Mesendoderm (in vitro differentiated cells): ENCODE results near the gene MT4.

Experiments used
- DNase-seq: peaks from one replicate; pipeline ENCODE4 v3.0.0; 2013
- H2AK5ac ChIP-seq: 2 replicates; pipeline ENCODE4 v1.6.1; 2013; ENCODE audit warnings: low read length, inconsistent platforms
- H2BK120ac ChIP-seq: 2 replicates; pipeline ENCODE4 v1.6.1; 2013; ENCODE audit warnings: low read depth, mild to moderate bottlenecking, low read length, moderate library complexity, mixed read lengths
- H2BK15ac ChIP-seq: replicated peaks from 2 replicates; pipeline ENCODE4 v1.6.1; 2013; ENCODE audit warnings: low read depth, mild to moderate bottlenecking, moderate library complexity
- H2BK5ac ChIP-seq: 2 replicates; pipeline ENCODE4 v1.6.1; 2013; ENCODE audit warnings: low read length, inconsistent platforms
- H3K18ac ChIP-seq: 2 replicates; pipeline ENCODE4 v1.6.1; 2013; ENCODE audit warnings: mild to moderate bottlenecking, low read length, mixed read lengths
- H3K23ac ChIP-seq: one replicate; pipeline ENCODE4 v1.6.1; 2013; ENCODE audit warnings: low read length
- H3K27ac ChIP-seq: 2 replicates; pipeline ENCODE4 v1.5.1; 2013; ENCODE audit warnings: low read depth, mild to moderate bottlenecking, inconsistent platforms, low read length, moderate library complexity
- H3K27me3 ChIP-seq: 2 replicates; pipeline ENCODE4 v1.6.1; 2013; ENCODE audit warnings: low read length, control low read depth, mild to moderate bottlenecking, inconsistent platforms; ENCODE audit not compliant: insufficient read depth, poor library complexity
- H3K36me3 ChIP-seq: 2 replicates; pipeline ENCODE4 v1.6.1; 2013; ENCODE audit warnings: low read length, inconsistent platforms; ENCODE audit not compliant: control insufficient read depth, insufficient read depth
- H3K4ac ChIP-seq: one replicate; pipeline ENCODE4 v1.6.1; 2013; ENCODE audit warnings: low read depth, mild to moderate bottlenecking, low read length, moderate library complexity
- H3K4me1 ChIP-seq: 2 replicates; pipeline ENCODE4 v1.6.1; 2013; ENCODE audit warnings: low read depth, low read length, inconsistent platforms; ENCODE audit not compliant: control insufficient read depth
- H3K4me2 ChIP-seq: 2 replicates; pipeline ENCODE4 v1.6.1; 2013; ENCODE audit warnings: low read length
- H3K4me3 ChIP-seq: 2 replicates; pipeline ENCODE4 v1.5.1; 2013; ENCODE audit warnings: mild to moderate bottlenecking, low read length
- H3K56ac ChIP-seq: one replicate; pipeline ENCODE4 v1.6.1; 2013; ENCODE audit warnings: low read length
- H3K79me1 ChIP-seq: 2 replicates; pipeline ENCODE4 v1.6.1; 2013; ENCODE audit warnings: low read length, inconsistent platforms
- H3K79me2 ChIP-seq: 2 replicates; pipeline ENCODE4 v1.6.1; 2013; ENCODE audit warnings: mild to moderate bottlenecking, low read length; ENCODE audit not compliant: control insufficient read depth, insufficient read depth
- H3K9ac ChIP-seq: 2 replicates; pipeline ENCODE4 v1.6.1; 2013; ENCODE audit warnings: low read length, inconsistent platforms
- H4K5ac ChIP-seq: one replicate; pipeline ENCODE4 v1.6.1; 2013; ENCODE audit warnings: low read length
- H4K8ac ChIP-seq: one replicate; pipeline ENCODE4 v1.6.1; 2013; ENCODE audit warnings: low read depth, mild to moderate bottlenecking, control low read depth, low read length, moderate library complexity
- WGBS: extraction: QIAGEN DNeasy Blood & Tissue Kit; methylation state at CpG from one replicate; pipeline ENCODE4 v1.1.7; 2013; ENCODE audit warnings: low lambda C conversion rate, missing lambda C conversion rate; ENCODE audit not compliant: insufficient coverage; ENCODE audit errors: extremely low coverage; 5-methylcytosine and 5-hydroxymethylcytosine counted together

The MT4 gene

DNA sequence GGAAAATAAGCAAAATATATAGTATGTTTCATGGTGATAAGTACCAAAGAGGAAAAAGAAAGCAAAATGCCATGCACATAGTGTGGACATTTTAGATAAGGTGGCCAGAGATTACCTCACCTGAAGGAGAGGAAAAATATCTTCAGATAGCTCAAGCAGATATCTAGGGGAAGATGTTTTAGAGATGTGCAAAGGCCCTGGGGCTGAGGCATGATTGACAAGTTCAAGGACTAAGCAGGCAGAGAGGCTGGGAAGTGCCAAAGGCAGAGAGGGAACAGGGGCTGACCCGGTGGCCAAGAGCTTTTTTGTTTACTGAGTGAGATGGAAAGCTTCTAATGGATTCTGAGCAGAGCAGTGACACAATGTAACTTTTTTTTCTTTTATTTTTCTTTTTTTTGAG lies 4.4 kb upstream of the MT4 start:
- Histone ChIP-seq H3K23ac (no peak overlapping the region), H3K79me2 (no peaks in the 10 kb centered on the region), H3K79me1 (no peaks in the 10 kb centered on the region), H3K4me2 (no peak overlapping the region), H3K27me3 (no peaks in the 10 kb centered on the region), H3K18ac (no peak overlapping the region), H2AK5ac (no peak overlapping the region), H2BK120ac (no peak overlapping the region), H4K5ac (no peak overlapping the region), H3K27ac (no peak overlapping the region), H3K4ac (no peak overlapping the region), H3K4me3 (no peak overlapping the region), H3K9ac (no peak overlapping the region), H3K4me1 (no peaks in the 10 kb centered on the region), H2BK5ac (no peak overlapping the region), H2BK15ac (no peak overlapping the region), H3K36me3 (no peaks in the 10 kb centered on the region), H3K56ac (no peak overlapping the region), H4K8ac (no peak overlapping the region)
- no CpG with 5 or more reads among the region's 1 CpG for WGBS
- no peak for DNase-seq

- no peak overlapping the region for H3K27ac ChIP-seq
- H4K5ac ChIP-seq, result no peak overlapping the region
- no peak overlapping the region for H3K23ac ChIP-seq
- no peak overlapping the region for H3K4ac ChIP-seq
- H3K36me3 ChIP-seq, result no peaks in the 10 kb centered on the region
- H3K4me3 ChIP-seq, result no peak overlapping the region
- no peaks in the 10 kb centered on the region for H3K4me1 ChIP-seq
- H3K27me3 ChIP-seq, result no peaks in the 10 kb centered on the region
- no peak overlapping the region for H3K18ac ChIP-seq
- no peak overlapping the region for H2BK15ac ChIP-seq
- DNase-seq, result no peak
- H2AK5ac ChIP-seq, result no peak overlapping the region
- H2BK5ac ChIP-seq, result no peak overlapping the region
- H3K4me2 ChIP-seq, result no peak overlapping the region
- no CpG with 5 or more reads among the region's 1 CpG for WGBS
- H4K8ac ChIP-seq, result no peak overlapping the region
- no peaks in the 10 kb centered on the region for H3K79me1 ChIP-seq
- H2BK120ac ChIP-seq, result no peak overlapping the region
- H3K9ac ChIP-seq, result no peak overlapping the region
- no peak overlapping the region for H3K56ac ChIP-seq
- no peaks in the 10 kb centered on the region for H3K79me2 ChIP-seq
These were observed 3.7 kb upstream of the MT4 start for GRCh38 chr16:56561126-56561525.

DNA sequence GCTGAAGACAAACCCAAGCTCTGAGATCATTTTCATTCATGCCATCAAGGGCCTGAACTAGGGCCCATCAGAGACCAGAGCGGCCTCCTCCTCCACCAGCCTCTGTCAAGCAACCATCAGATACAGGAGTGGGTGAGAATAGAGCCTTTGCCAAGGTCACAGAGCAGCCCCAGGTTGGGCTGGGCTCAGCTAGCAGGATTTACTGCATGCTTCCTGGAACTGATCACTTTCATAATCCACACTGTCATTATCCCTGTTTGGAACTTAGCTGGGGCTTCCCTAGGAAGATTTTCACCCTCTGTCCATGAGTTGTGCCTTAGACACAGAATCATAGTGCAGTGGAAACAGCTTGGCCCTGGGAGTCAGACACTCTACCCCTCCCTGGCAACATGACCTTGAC lies 5.1 kb downstream of the MT4 start:
- H2BK120ac ChIP-seq, result no peak overlapping the region
- no peaks in the 10 kb centered on the region for H3K27me3 ChIP-seq
- H3K18ac ChIP-seq, result no peak overlapping the region
- no peak overlapping the region for H3K27ac ChIP-seq
- no peaks in the 10 kb centered on the region for H3K4me1 ChIP-seq
- H2BK15ac ChIP-seq, result no peak overlapping the region
- no CpG with 5 or more reads among the region's 1 CpG for WGBS
- no peak overlapping the region for H3K9ac ChIP-seq
- H3K4me3 ChIP-seq, result no peak overlapping the region
- H3K4ac ChIP-seq, result no peak overlapping the region
- DNase-seq, result no peak
- H4K8ac ChIP-seq, result no peak overlapping the region
- H3K23ac ChIP-seq, result no peak overlapping the region
- H3K36me3 ChIP-seq, result no peaks in the 10 kb centered on the region
- H2BK5ac ChIP-seq, result no peak overlapping the region
- no peak overlapping the region for H3K56ac ChIP-seq
- no peak overlapping the region for H2AK5ac ChIP-seq
- H3K79me1 ChIP-seq, result no peaks in the 10 kb centered on the region
- no peak overlapping the region for H3K4me2 ChIP-seq
- H4K5ac ChIP-seq, result no peak overlapping the region
- H3K79me2 ChIP-seq, result no peaks in the 10 kb centered on the region

GRCh38 chr16:56571525-56571924 lies 6.7 kb downstream of the MT4 start:
- Histone ChIP-seq H3K36me3 (no peaks in the 10 kb centered on the region), H4K8ac (no peak overlapping the region), H3K27me3 (no peaks in the 10 kb centered on the region), H3K9ac (no peak overlapping the region), H3K56ac (no peak overlapping the region), H3K23ac (no peak overlapping the region), H3K79me2 (no peaks in the 10 kb centered on the region), H3K4ac (no peak overlapping the region), H3K79me1 (no peaks in the 10 kb centered on the region), H3K27ac (no peak overlapping the region), H3K18ac (no peak overlapping the region), H4K5ac (no peak overlapping the region), H3K4me2 (no peak overlapping the region), H2BK120ac (no peak overlapping the region), H3K4me1 (no peaks in the 10 kb centered on the region), H3K4me3 (no peak overlapping the region), H2AK5ac (no peak overlapping the region), H2BK15ac (no peak overlapping the region), H2BK5ac (no peak overlapping the region)
- DNase-seq, result no peak
- no CpG with 5 or more reads among the region's 11 CpGs for WGBS

GRCh38 chr16:56574625-56575024 lies 9.8 kb downstream of the MT4 start:
- no peak overlapping the region for H3K9ac ChIP-seq
- no CpG with 5 or more reads among the region's 1 CpG for WGBS
- no peak overlapping the region for H3K56ac ChIP-seq
- H3K18ac ChIP-seq, result no peak overlapping the region
- H2BK120ac ChIP-seq, result no peak overlapping the region
- H2AK5ac ChIP-seq, result no peak overlapping the region
- no peak overlapping the region for H3K23ac ChIP-seq
- H2BK15ac ChIP-seq, result no peak overlapping the region
- no peaks in the 10 kb centered on the region for H3K79me2 ChIP-seq
- H2BK5ac ChIP-seq, result no peak overlapping the region
- no peaks in the 10 kb centered on the region for H3K4me1 ChIP-seq
- no peak overlapping the region for H3K4me3 ChIP-seq
- H3K27me3 ChIP-seq, result no peaks in the 10 kb centered on the region
- no peak for DNase-seq
- H4K8ac ChIP-seq, result no peak overlapping the region
- no peaks in the 10 kb centered on the region for H3K36me3 ChIP-seq
- H3K79me1 ChIP-seq, result no peaks in the 10 kb centered on the region
- H3K4me2 ChIP-seq, result no peak overlapping the region
- H3K27ac ChIP-seq, result no peak overlapping the region
- H3K4ac ChIP-seq, result no peak overlapping the region
- no peak overlapping the region for H4K5ac ChIP-seq

GRCh38 chr16:56576585-56577299 lies 11.9 kb downstream of the MT4 start:
- no peak overlapping the region for H4K8ac ChIP-seq
- no peaks in the 10 kb centered on the region for H3K4me1 ChIP-seq
- no peak overlapping the region for H3K4me2 ChIP-seq
- H3K79me2 ChIP-seq, result no peaks in the 10 kb centered on the region
- no peak overlapping the region for H3K56ac ChIP-seq
- H3K27ac ChIP-seq, result no peak overlapping the region
- no peak overlapping the region for H3K18ac ChIP-seq
- no CpG with 5 or more reads among the region's 8 CpGs for WGBS
- no peak overlapping the region for H2BK15ac ChIP-seq
- H3K4me3 ChIP-seq, result no peak overlapping the region
- no peak overlapping the region for H2BK5ac ChIP-seq
- H3K36me3 ChIP-seq, result no peaks in the 10 kb centered on the region
- H3K9ac ChIP-seq, result no peak overlapping the region
- H3K27me3 ChIP-seq, result no peaks in the 10 kb centered on the region
- H3K23ac ChIP-seq, result no peak overlapping the region
- no peak overlapping the region for H3K4ac ChIP-seq
- no peaks in the 10 kb centered on the region for H3K79me1 ChIP-seq
- peak; percentile 86 for DNase-seq
- no peak overlapping the region for H4K5ac ChIP-seq
- no peak overlapping the region for H2AK5ac ChIP-seq
- H2BK120ac ChIP-seq, result no peak overlapping the region
